GM23338 (cell line): ENCODE measurements around the gene HRK. TPM values are rescaled to one million over a fixed set of nuclear protein-coding genes. Genes with fewer than 3 reads are reported as not detected.

Experiments used
- ATAC-seq: fragments of 200-7000 bp; cut with Tn5 transposase; 3 replicates; pipeline ENCODE4 v1.9.1; 2020
- DNase-seq: peaks from one replicate; pipeline ENCODE4 v3.0.0-alpha.2; 2015; ENCODE audit warnings: low spot score
- H2AFZ ChIP-seq: fragments of 200-600 bp; sonication (generic); 2 replicates; pipeline ENCODE4 v1.8.0; 2016; ENCODE audit warnings: antibody characterized with exemption, mild to moderate bottlenecking, moderate library complexity
- H3F3A ChIP-seq: fragments of 200-600 bp; sonication (generic); replicated peaks from 2 replicates; pipeline ENCODE4 v1.8.0; 2017; ENCODE audit warnings: antibody characterized with exemption, mixed run types, low read depth
- H3K27ac ChIP-seq: fragments of 200-600 bp; sonication (generic); 2 replicates; pipeline ENCODE4 v1.6.1; 2016; ENCODE audit warnings: low read depth
- H3K27me3 ChIP-seq: fragments of 200-600 bp; sonication (generic); 2 replicates; pipeline ENCODE4 v1.8.0; 2016; ENCODE audit warnings: mild to moderate bottlenecking, mixed run types, moderate library complexity; ENCODE audit not compliant: insufficient read depth
- H3K36me3 ChIP-seq: fragments of 200-600 bp; sonication (generic); 2 replicates; pipeline ENCODE4 v1.8.0; 2016; ENCODE audit warnings: mild to moderate bottlenecking; ENCODE audit not compliant: insufficient read depth
- H3K4me1 ChIP-seq: fragments of 200-600 bp; sonication (generic); 2 replicates; pipeline ENCODE4 v1.8.0; 2016; ENCODE audit warnings: mild to moderate bottlenecking, moderate library complexity; ENCODE audit not compliant: insufficient read depth
- H3K4me2 ChIP-seq: fragments of 200-600 bp; sonication (generic); 2 replicates; pipeline ENCODE4 v1.7.1; 2017; ENCODE audit warnings: mixed run types
- H3K4me3 ChIP-seq: fragments of 200-600 bp; sonication (generic); 2 replicates; pipeline ENCODE4 v1.6.1; 2016; ENCODE audit warnings: mixed run types
- H3K79me2 ChIP-seq: fragments of 200-600 bp; sonication (generic); replicated peaks from 2 replicates; pipeline ENCODE4 v1.8.0; 2017; ENCODE audit warnings: mild to moderate bottlenecking; ENCODE audit not compliant: insufficient read depth
- H3K9me2 ChIP-seq: fragments of 200-600 bp; sonication (generic); 2 replicates; pipeline ENCODE4 v1.8.0; 2017; ENCODE audit not compliant: insufficient read depth
- H4K20me1 ChIP-seq: fragments of 200-600 bp; sonication (generic); replicated peaks from 2 replicates; pipeline ENCODE4 v1.8.0; 2017; ENCODE audit warnings: mild to moderate bottlenecking; ENCODE audit not compliant: insufficient read depth
- H3K27ac Mint-ChIP-seq: 2 replicates; pipeline ENCODE4 v1.8.0; 2020; ENCODE audit warnings: inconsistent platforms, mild to moderate bottlenecking, moderate library complexity, mixed read lengths
- H3K27me3 Mint-ChIP-seq: 3 replicates; pipeline ENCODE4 v1.8.0; 2022; ENCODE audit warnings: low read depth, mild to moderate bottlenecking, moderate library complexity, mixed read lengths, inconsistent platforms; ENCODE audit not compliant: insufficient read depth, poor library complexity
- H3K36me3 Mint-ChIP-seq: 3 replicates; pipeline ENCODE4 v1.8.0; 2021; ENCODE audit warnings: low read depth, mild to moderate bottlenecking, inconsistent platforms, moderate library complexity, mixed read lengths
- H3K4me1 Mint-ChIP-seq: 3 replicates; pipeline ENCODE4 v1.8.0; 2020; ENCODE audit warnings: mild to moderate bottlenecking, inconsistent platforms, mixed read lengths
- H3K4me3 Mint-ChIP-seq: 3 replicates; pipeline ENCODE4 v1.8.0; 2021; ENCODE audit warnings: moderate library complexity, mild to moderate bottlenecking, inconsistent platforms, mixed read lengths
- H3K9me3 Mint-ChIP-seq: 3 replicates; pipeline ENCODE4 v1.8.0; 2020; ENCODE audit warnings: moderate library complexity, mild to moderate bottlenecking, inconsistent platforms, mixed read lengths
- CREB1 ChIP-seq: fragments of 250-450 bp; sonication (Bioruptor Pico); IDR thresholded peaks from 2 replicates; pipeline ENCODE4 v1.5.0; 2020; ENCODE audit warnings: low read depth, mild to moderate bottlenecking, moderate library complexity
- CTCF ChIP-seq, 2 experiments: fragments of 200-600 bp in 1 of 2; sonication (generic) in 1 of 2; conservative IDR thresholded peaks; 2 replicates each; pipeline versions ENCODE4 v1.5.1 to v1.6.1; 2016 to 2017; ENCODE audit warnings: antibody characterized with exemption in 2 of 2, low read depth in 2 of 2, mild to moderate bottlenecking in 2 of 2, moderate library complexity in 1 of 2
- ETS1 ChIP-seq: IDR thresholded peaks from 2 replicates; pipeline ENCODE4 v1.6.1; 2016; ENCODE audit warnings: antibody characterized with exemption
- EZH2 ChIP-seq: fragments of 200-600 bp; sonication (generic); IDR thresholded peaks from one replicate; pipeline ENCODE4 v1.8.0; 2017; ENCODE audit warnings: antibody characterized with exemption, mild to moderate bottlenecking, low read depth; ENCODE audit not compliant: unreplicated experiment
- EZH2phosphoT487 ChIP-seq: fragments of 200-600 bp; sonication (generic); IDR thresholded peaks from one replicate; pipeline ENCODE4 v1.8.1; 2018; ENCODE audit warnings: antibody characterized with exemption; ENCODE audit not compliant: unreplicated experiment
- JUNB ChIP-seq: IDR thresholded peaks from one replicate; pipeline ENCODE4 v1.6.1; 2016; ENCODE audit warnings: antibody characterized with exemption; ENCODE audit not compliant: unreplicated experiment
- NANOG ChIP-seq: IDR thresholded peaks from 2 replicates; pipeline ENCODE4 v1.6.1; 2016; ENCODE audit warnings: antibody characterized with exemption, borderline replicate concordance
- POLR2AphosphoS5 ChIP-seq: IDR thresholded peaks from 2 replicates; pipeline ENCODE4 v1.6.1; 2016; ENCODE audit warnings: antibody characterized with exemption, low read depth
- REST ChIP-seq: IDR thresholded peaks from one replicate; pipeline ENCODE4 v1.6.1; 2018; ENCODE audit warnings: antibody characterized with exemption; ENCODE audit not compliant: unreplicated experiment
- STAT1 ChIP-seq: IDR thresholded peaks from one replicate; pipeline ENCODE4 v1.6.1; 2016; ENCODE audit warnings: antibody characterized with exemption; ENCODE audit not compliant: unreplicated experiment
- ZNF114 ChIP-seq: fragments of 250-450 bp; sonication (Bioruptor Pico); IDR thresholded peaks from 2 replicates; pipeline ENCODE4 v1.5.0; 2020; ENCODE audit warnings: mild to moderate bottlenecking, moderate library complexity
- ZNF331 ChIP-seq: fragments of 250-450 bp; sonication (Bioruptor Pico); IDR thresholded peaks from 2 replicates; pipeline ENCODE4 v1.5.0; 2020; ENCODE audit warnings: low read depth, mild to moderate bottlenecking, moderate library complexity
- ZNF462 ChIP-seq: fragments of 250-450 bp; sonication (Bioruptor Pico); IDR thresholded peaks from 2 replicates; pipeline ENCODE4 v1.5.0; 2020; ENCODE audit warnings: mild to moderate bottlenecking, moderate library complexity
- polyA plus RNA-seq: library from polyadenylated mRNA; unstranded; fragments of >200 nt; fragmentation: Nextera tagmentation; extraction: Ambion mirVana; gene quantifications from 2 replicates; pipeline ENCODE4 v1.2.1, GENCODE V29; 2016
- total RNA-seq: library from RNA; depleted of rRNA; stranded (reverse); fragments of >200 nt; shearing (Covaris generic); gene quantifications from 2 replicates; pipeline ENCODE4 v1.2.3, GENCODE V29; 2014

HRK gene
- total and polyA plus RNA-seq, 2 experiments from 2014 or later = 1.7 to 1.9 TPM

DNA sequence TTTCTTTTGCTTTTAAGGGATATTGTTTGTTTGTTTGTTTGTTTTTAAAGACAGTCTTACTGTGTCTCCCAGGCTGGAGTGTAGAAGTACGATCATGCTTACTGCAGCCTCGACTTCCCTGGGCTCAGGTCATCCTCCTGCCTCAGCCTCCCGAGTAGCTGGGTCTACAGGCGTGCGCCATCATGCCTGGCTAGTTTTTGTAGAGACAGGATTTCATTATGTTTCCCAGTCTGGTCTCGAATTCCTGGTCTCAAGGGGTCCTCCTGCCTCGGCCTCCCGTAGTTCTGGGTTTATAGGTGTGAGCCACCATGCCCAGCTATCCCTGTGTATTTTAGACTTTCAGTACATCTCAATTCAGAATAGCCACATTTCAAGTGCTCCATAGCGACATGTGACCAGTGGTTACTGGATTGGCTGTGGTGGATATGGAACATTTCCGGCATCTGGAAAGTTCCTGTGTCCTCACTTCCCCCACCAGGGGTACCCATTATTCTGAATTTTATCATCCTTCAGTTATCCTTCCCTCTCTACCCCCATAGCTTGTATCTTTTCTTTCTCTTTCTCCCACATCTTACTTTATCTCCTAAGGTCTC lies 61.1 kb downstream of the HRK start:
- no peak overlapping the region for H3K27ac Mint-ChIP-seq
- Histone ChIP-seq H3K27me3 (no peaks in the 10 kb centered on the region), H3K27ac (0 out of 2 replicates have a peak overlapping the region, but pooled peaks have one; percentile 100), H3K4me1 (peaks cover 11% of the 10 kb centered on the region), H3K79me2 (no peaks in the 10 kb centered on the region), H3F3A (peaks cover 9% of the 10 kb centered on the region; the same call in 1 of the 2 replicates), H3K9me2 (0 out of 2 replicates have a peak, but pooled peaks cover 2% of the 10 kb centered on the region), H3K4me2 (peak overlapping the region; percentile 67), H3K36me3 (no peaks in the 10 kb centered on the region), H2AFZ (no peak overlapping the region), H3K4me3 (peak overlapping the region; percentile 99), H4K20me1 (no peaks in the 10 kb centered on the region)
- H3K9me3 Mint-ChIP-seq = no peaks in the 10 kb centered on the region
- no peaks in the 10 kb centered on the region for H3K36me3 Mint-ChIP-seq
- peaks cover 10% of the 10 kb centered on the region for H3K27me3 Mint-ChIP-seq
- TF ChIP-seq POLR2AphosphoS5 (no peak), ZNF114 (CRISPR knock-in tag) (no peak), CREB1 (CRISPR knock-in tag) (no peak), ZNF331 (CRISPR knock-in tag) (no peak), EZH2 (no peak), REST (no peak), JUNB (no peak), EZH2phosphoT487 (no peak), ZNF462 (CRISPR knock-in tag) (no peak), ETS1 (no peak), NANOG (no peak), CTCF (conservative IDR thresholded peaks at IDR 0.05; ENCODE audit: low read depth in 2 of 2) (no peak), STAT1 (no peak)
- DNase-seq (no peak), ATAC-seq (no peak)
- peak overlapping the region; percentile 13 for H3K4me3 Mint-ChIP-seq
- H3K4me1 Mint-ChIP-seq = peaks cover 20% of the 10 kb centered on the region
